Fibroblast of lung (primary cell): ENCODE data around the gene TNIK. TPM values are rescaled to one million over a fixed set of nuclear protein-coding genes. Genes with fewer than 3 reads are reported as not detected.

Experiments used
- DNase-seq, 2 donors: peaks; one replicate each; pipeline versions ENCODE4 v3.0.0 to v3.0.0-alpha.2; 2010; ENCODE audit warnings: low read depth in 2 of 2
- H2AFZ ChIP-seq: 2 replicates; pipeline ENCODE4 v1.5.1; 2012; ENCODE audit warnings: low read length, control low read depth, inconsistent platforms
- H3K27ac ChIP-seq: 2 replicates; pipeline ENCODE4 v1.5.1; 2011; ENCODE audit warnings: low read length, control low read depth; ENCODE audit not compliant: insufficient read depth
- H3K27me3 ChIP-seq: 2 replicates; pipeline ENCODE4 v1.5.1; 2011; ENCODE audit warnings: mild to moderate bottlenecking, low read length; ENCODE audit not compliant: control insufficient read depth, insufficient read depth
- H3K36me3 ChIP-seq: 2 replicates; pipeline ENCODE4 v1.5.1; 2011; ENCODE audit warnings: low read length; ENCODE audit not compliant: control insufficient read depth, insufficient read depth
- H3K4me1 ChIP-seq: 2 replicates; pipeline ENCODE4 v1.5.1; 2011; ENCODE audit warnings: low read length; ENCODE audit not compliant: control insufficient read depth, insufficient read depth; ENCODE audit errors: extremely low read depth
- H3K4me2 ChIP-seq: 2 replicates; pipeline ENCODE4 v1.5.1; 2011; ENCODE audit warnings: low read length, control low read depth; ENCODE audit not compliant: insufficient read depth; ENCODE audit errors: extremely low read depth
- H3K4me3 ChIP-seq, 4 experiments: fragments of 200-600 bp in 1 of 4; sonication (generic) in 1 of 4; replicated peaks in 1 of 4; 2 replicates each; pipeline ENCODE4 v1.5.1; 2011 to 2016; ENCODE audit warnings: low read length in 4 of 4, low read depth in 3 of 4, mild to moderate bottlenecking in 3 of 4, control low read depth in 2 of 4, inconsistent platforms in 1 of 4, mixed read lengths in 1 of 4; ENCODE audit not compliant: insufficient read depth in 1 of 4; ENCODE audit errors: control extremely low read depth in 1 of 4
- H3K79me2 ChIP-seq: 2 replicates; pipeline ENCODE4 v1.5.1; 2012; ENCODE audit warnings: mild to moderate bottlenecking, low read length, inconsistent platforms; ENCODE audit not compliant: control insufficient read depth, insufficient read depth
- H3K9ac ChIP-seq: 2 replicates; pipeline ENCODE4 v1.5.1; 2011; ENCODE audit warnings: mild to moderate bottlenecking, low read length, control low read depth; ENCODE audit not compliant: insufficient read depth
- H3K9me3 ChIP-seq: 2 replicates; pipeline ENCODE4 v1.5.1; 2012; ENCODE audit warnings: low read depth, low read length; ENCODE audit not compliant: control insufficient read depth, insufficient read depth
- H4K20me1 ChIP-seq: 2 replicates; pipeline ENCODE4 v1.5.1; 2011; ENCODE audit warnings: low read length; ENCODE audit not compliant: control insufficient read depth, insufficient read depth; ENCODE audit errors: extremely low read depth
- CTCF ChIP-seq, 2 donors: IDR thresholded peaks in 1 of 2; conservative IDR thresholded peaks in 1 of 2; 1 replicate in 1 of 2; 2 replicates in 1 of 2; pipeline ENCODE4 v1.5.1; 2011 to 2012; ENCODE audit warnings: low read length in 2 of 2, control low read depth in 1 of 2, inconsistent platforms in 1 of 2, low read depth in 1 of 2, mild to moderate bottlenecking in 1 of 2
- EZH2 ChIP-seq: IDR thresholded peaks from 2 replicates; pipeline ENCODE4 v1.5.1; 2012; ENCODE audit warnings: low read length, control low read depth, mild to moderate bottlenecking; ENCODE audit errors: missing control alignments
- polyA plus RNA-seq, 2 donors: library from polyadenylated mRNA; depleted of rRNA in 1 of 2; stranded (reverse) in 1 of 2; unstranded in 1 of 2; fragments of >200 nt; gene quantifications; 2 replicates each; pipeline ENCODE4 v1.2.1, GENCODE V29; 2011 to 2012; ENCODE audit warnings: missing spikeins in 1 of 2
- total RNA-seq: library from RNA; depleted of rRNA; stranded (reverse); fragments of >200 nt; gene quantifications from 2 replicates; pipeline ENCODE4 v1.2.1, GENCODE V29; 2014

The TNIK gene
- total and polyA plus RNA-seq, 2 donors (not counting 1 experiment from before 2014, with no cell fraction given) = 13.8 to 39.3 TPM

GRCh38 chr3:171465763-171466162, 5.6 kb upstream of the TNIK start:
- Histone ChIP-seq H3K4me3 (no peak overlapping the region), H3K9me3 (no peaks in the 10 kb centered on the region), H3K4me1 (no peaks in the 10 kb centered on the region), H3K4me2 (no peak overlapping the region), H3K27ac (no peak overlapping the region), H4K20me1 (no peaks in the 10 kb centered on the region), H2AFZ (no peak overlapping the region), H3K79me2 (no peaks in the 10 kb centered on the region), H3K36me3 (no peaks in the 10 kb centered on the region), H3K27me3 (no peaks in the 10 kb centered on the region), H3K9ac (no peak overlapping the region)
- TF ChIP-seq CTCF (conservative IDR thresholded peaks at IDR 0.05 in 1 of 2, IDR thresholded peaks at IDR 0.05 in 1 of 2; ENCODE audit: low read depth in 1 of 2, low read length in 2 of 2) = no peak
- no peak for TF ChIP-seq EZH2
- peak in 1 of 2 donors; percentile 6 for DNase-seq

- Histone ChIP-seq H3K9ac (no peak overlapping the region), H3K4me2 (no peak overlapping the region), H2AFZ (no peak overlapping the region), H3K79me2 (peaks cover 4% of the 10 kb centered on the region), H3K27ac (no peak overlapping the region), H3K9me3 (no peaks in the 10 kb centered on the region), H3K4me1 (no peaks in the 10 kb centered on the region), H3K4me3 (no peak overlapping the region), H3K36me3 (no peaks in the 10 kb centered on the region), H4K20me1 (no peaks in the 10 kb centered on the region), H3K27me3 (no peaks in the 10 kb centered on the region)
- TF ChIP-seq EZH2 (no peak), CTCF (conservative IDR thresholded peaks at IDR 0.05 in 1 of 2, IDR thresholded peaks at IDR 0.05 in 1 of 2; ENCODE audit: low read depth in 1 of 2, low read length in 2 of 2) (no peak)
- DNase-seq = no peak
Observed at GRCh38 chr3:171464462-171464861, 4.3 kb upstream of the TNIK start.

GRCh38 chr3:171462224-171462623, 2.0 kb upstream of the TNIK start:
- H3K27ac ChIP-seq = no peak overlapping the region
- no peaks in the 10 kb centered on the region for H4K20me1 ChIP-seq
- peak overlapping the region in 1 of 4 experiments; percentile 88 for H3K4me3 ChIP-seq
- peaks cover 4% of the 10 kb centered on the region for H3K4me1 ChIP-seq
- H3K9me3 ChIP-seq = no peaks in the 10 kb centered on the region
- no peaks in the 10 kb centered on the region for H3K27me3 ChIP-seq
- no peak for DNase-seq
- no peak for TF ChIP-seq EZH2
- TF ChIP-seq CTCF (conservative IDR thresholded peaks at IDR 0.05 in 1 of 2, IDR thresholded peaks at IDR 0.05 in 1 of 2; ENCODE audit: low read depth in 1 of 2, low read length in 2 of 2) = no peak
- H3K79me2 ChIP-seq = peaks cover 26% of the 10 kb centered on the region
- no peak overlapping the region for H2AFZ ChIP-seq
- H3K4me2 ChIP-seq = peak overlapping the region; percentile 72
- no peak overlapping the region for H3K9ac ChIP-seq
- H3K36me3 ChIP-seq = no peaks in the 10 kb centered on the region
